Measurements from ENCODE around the gene IPO11. TPM values are rescaled to one million over a fixed set of nuclear protein-coding genes. Genes with fewer than 3 reads are reported as not detected.

IPO11 gene
- total and polyA plus RNA-seq, 2 experiments from 2014 or later = 18.7 to 64.7 TPM

DNA sequence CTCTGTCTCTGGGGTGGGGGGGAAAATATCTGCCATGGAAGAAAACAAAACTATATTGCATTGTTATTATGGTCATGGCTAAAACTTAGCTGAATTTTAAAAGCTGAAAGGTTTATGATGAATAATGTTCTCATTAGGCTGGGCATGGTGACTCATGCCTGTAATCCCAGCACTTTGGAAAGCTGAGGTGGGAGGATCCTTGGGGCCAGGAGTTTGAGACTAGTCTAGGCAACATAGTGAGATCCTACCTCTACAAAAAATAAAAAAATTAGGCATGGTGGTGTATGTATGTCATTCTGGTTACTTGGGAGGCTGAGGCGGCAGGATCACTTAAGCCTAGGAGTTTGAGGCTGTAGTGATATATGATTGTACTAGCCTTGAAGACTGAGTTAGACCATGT lies 44.5 kb downstream of the IPO11 start:
- H3K9me3 Mint-ChIP-seq = no peaks in the 10 kb centered on the region
- Histone ChIP-seq H3K27ac (ENCODE audit: low read depth) (no peak overlapping the region), H3K9me2 (ENCODE audit: insufficient read depth) (no peaks in the 10 kb centered on the region), H3K27me3 (ENCODE audit: insufficient read depth) (no peaks in the 10 kb centered on the region), H3K4me3 (no peak overlapping the region), H3K36me3 (ENCODE audit: insufficient read depth) (no peaks in the 10 kb centered on the region), H3K4me2 (no peak overlapping the region), H3K79me2 (replicated peaks; ENCODE audit: insufficient read depth) (peaks cover 27% of the 10 kb centered on the region), H3K4me1 (ENCODE audit: insufficient read depth) (no peaks in the 10 kb centered on the region), H2AFZ (no peak overlapping the region), H4K20me1 (replicated peaks; ENCODE audit: insufficient read depth) (0 out of 2 replicates have a peak, but pooled peaks cover 3% of the 10 kb centered on the region), H3F3A (replicated peaks; ENCODE audit: low read depth) (no peaks in the 10 kb centered on the region)
- H3K36me3 Mint-ChIP-seq (ENCODE audit: low read depth) = peaks cover 16% of the 10 kb centered on the region
- ATAC-seq (no peak), DNase-seq (ENCODE audit: low spot score) (no peak)
- no peak overlapping the region for H3K27ac Mint-ChIP-seq
- peaks cover 7% of the 10 kb centered on the region for H3K4me1 Mint-ChIP-seq
- H3K27me3 Mint-ChIP-seq (ENCODE audit: insufficient read depth, low read depth, poor library complexity) = peaks cover 8% of the 10 kb centered on the region
- no peak for TF ChIP-seq EZH2 (IDR thresholded peaks at IDR 0.05; ENCODE audit: low read depth, unreplicated experiment)
- H3K4me3 Mint-ChIP-seq = no peak overlapping the region

DNA sequence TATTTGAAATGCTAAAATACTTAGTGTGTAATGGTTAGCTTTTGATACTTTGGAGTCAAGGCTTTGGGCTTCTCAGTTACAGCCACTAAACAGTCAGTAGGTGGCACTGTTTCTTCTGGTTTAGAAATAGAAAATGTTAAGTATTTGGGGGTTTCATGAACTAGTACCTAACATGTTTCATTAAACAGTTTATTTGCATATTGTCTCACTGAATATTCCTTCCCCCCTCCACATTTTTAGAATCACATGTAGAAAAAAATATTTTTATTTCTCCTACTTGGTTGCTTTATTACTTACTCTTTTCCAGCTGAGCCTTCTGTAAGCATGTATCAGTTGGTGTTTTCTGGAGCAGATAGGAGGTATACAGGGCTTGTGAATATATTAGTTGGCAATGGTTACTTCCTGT lies 48.0 kb downstream of the IPO11 start:
- Histone ChIP-seq H3K27me3 (ENCODE audit: insufficient read depth) (no peaks in the 10 kb centered on the region), H3K4me3 (no peak overlapping the region), H3K27ac (ENCODE audit: low read depth) (no peak overlapping the region), H3K4me1 (ENCODE audit: insufficient read depth) (no peaks in the 10 kb centered on the region; the same call in 1 of the 2 replicates), H4K20me1 (replicated peaks; ENCODE audit: insufficient read depth) (0 out of 2 replicates have a peak, but pooled peaks cover 3% of the 10 kb centered on the region), H3K9me2 (ENCODE audit: insufficient read depth) (no peaks in the 10 kb centered on the region), H3F3A (replicated peaks; ENCODE audit: low read depth) (no peaks in the 10 kb centered on the region), H3K36me3 (ENCODE audit: insufficient read depth) (no peaks in the 10 kb centered on the region), H2AFZ (no peak overlapping the region), H3K79me2 (replicated peaks; ENCODE audit: insufficient read depth) (peaks cover 36% of the 10 kb centered on the region), H3K4me2 (no peak overlapping the region)
- no peak for TF ChIP-seq ZNF462 (CRISPR knock-in tag; IDR thresholded peaks at IDR 0.05)
- TF ChIP-seq EZH2 (IDR thresholded peaks at IDR 0.05; ENCODE audit: low read depth, unreplicated experiment) = no peak
- TF ChIP-seq JUNB (IDR thresholded peaks at IDR 0.05; ENCODE audit: unreplicated experiment) = no peak
- TF ChIP-seq, protein P1, sequence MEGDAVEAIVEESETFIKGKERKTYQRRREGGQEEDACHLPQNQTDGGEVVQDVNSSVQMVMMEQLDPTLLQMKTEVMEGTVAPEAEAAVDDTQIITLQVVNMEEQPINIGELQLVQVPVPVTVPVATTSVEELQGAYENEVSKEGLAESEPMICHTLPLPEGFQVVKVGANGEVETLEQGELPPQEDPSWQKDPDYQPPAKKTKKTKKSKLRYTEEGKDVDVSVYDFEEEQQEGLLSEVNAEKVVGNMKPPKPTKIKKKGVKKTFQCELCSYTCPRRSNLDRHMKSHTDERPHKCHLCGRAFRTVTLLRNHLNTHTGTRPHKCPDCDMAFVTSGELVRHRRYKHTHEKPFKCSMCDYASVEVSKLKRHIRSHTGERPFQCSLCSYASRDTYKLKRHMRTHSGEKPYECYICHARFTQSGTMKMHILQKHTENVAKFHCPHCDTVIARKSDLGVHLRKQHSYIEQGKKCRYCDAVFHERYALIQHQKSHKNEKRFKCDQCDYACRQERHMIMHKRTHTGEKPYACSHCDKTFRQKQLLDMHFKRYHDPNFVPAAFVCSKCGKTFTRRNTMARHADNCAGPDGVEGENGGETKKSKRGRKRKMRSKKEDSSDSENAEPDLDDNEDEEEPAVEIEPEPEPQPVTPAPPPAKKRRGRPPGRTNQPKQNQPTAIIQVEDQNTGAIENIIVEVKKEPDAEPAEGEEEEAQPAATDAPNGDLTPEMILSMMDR (conservative IDR thresholded peaks at IDR 0.05; ENCODE audit: low read depth in 2 of 2) = peak; percentile 72 to 98
- TF ChIP-seq, protein P2, sequence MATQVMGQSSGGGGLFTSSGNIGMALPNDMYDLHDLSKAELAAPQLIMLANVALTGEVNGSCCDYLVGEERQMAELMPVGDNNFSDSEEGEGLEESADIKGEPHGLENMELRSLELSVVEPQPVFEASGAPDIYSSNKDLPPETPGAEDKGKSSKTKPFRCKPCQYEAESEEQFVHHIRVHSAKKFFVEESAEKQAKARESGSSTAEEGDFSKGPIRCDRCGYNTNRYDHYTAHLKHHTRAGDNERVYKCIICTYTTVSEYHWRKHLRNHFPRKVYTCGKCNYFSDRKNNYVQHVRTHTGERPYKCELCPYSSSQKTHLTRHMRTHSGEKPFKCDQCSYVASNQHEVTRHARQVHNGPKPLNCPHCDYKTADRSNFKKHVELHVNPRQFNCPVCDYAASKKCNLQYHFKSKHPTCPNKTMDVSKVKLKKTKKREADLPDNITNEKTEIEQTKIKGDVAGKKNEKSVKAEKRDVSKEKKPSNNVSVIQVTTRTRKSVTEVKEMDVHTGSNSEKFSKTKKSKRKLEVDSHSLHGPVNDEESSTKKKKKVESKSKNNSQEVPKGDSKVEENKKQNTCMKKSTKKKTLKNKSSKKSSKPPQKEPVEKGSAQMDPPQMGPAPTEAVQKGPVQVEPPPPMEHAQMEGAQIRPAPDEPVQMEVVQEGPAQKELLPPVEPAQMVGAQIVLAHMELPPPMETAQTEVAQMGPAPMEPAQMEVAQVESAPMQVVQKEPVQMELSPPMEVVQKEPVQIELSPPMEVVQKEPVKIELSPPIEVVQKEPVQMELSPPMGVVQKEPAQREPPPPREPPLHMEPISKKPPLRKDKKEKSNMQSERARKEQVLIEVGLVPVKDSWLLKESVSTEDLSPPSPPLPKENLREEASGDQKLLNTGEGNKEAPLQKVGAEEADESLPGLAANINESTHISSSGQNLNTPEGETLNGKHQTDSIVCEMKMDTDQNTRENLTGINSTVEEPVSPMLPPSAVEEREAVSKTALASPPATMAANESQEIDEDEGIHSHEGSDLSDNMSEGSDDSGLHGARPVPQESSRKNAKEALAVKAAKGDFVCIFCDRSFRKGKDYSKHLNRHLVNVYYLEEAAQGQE (IDR thresholded peaks at IDR 0.05; ENCODE audit: unreplicated experiment) = no peak
- ATAC-seq = peak; percentile 81
- Mint-ChIP-seq H3K36me3 (ENCODE audit: low read depth) (peaks cover 5% of the 10 kb centered on the region; the same call in 1 of the 3 replicates), H3K9me3 (no peaks in the 10 kb centered on the region), H3K4me1 (peaks cover 10% of the 10 kb centered on the region; the same call in 2 of the 3 replicates), H3K27ac (no peak overlapping the region), H3K27me3 (ENCODE audit: insufficient read depth, low read depth, poor library complexity) (peaks cover 11% of the 10 kb centered on the region), H3K4me3 (no peak overlapping the region)
- peak; percentile 84 for DNase-seq (ENCODE audit: low spot score)

Data from GM23338 (cell line).